Measurements from ENCODE around the gene GNMT.
"Not testable (repeated sequence)": the region's sequence is repeated elsewhere in the genome, so short reads cannot be mapped to it uniquely, and the experiment has no call there.

DNA sequence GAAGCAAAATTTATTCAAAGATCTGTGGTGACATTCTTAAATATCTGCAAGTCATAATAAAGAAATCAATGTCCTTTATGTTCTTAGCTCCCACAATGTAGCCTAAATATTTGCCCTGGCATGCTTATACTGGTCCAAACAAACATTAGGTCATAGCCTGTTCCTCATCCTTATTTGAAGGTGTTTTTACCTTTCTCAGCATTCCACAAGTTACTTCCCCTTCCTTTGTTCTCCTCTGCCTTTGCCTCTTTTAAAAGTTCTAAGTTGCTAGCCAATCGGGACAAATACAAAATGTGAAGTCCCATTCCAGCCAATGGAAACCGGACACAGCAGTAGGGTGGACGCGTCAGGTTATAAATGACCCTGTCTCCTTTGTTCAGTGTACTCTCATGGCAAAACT is 6.1 kb upstream of the GNMT start:
- TF ChIP-seq, protein P1, sequence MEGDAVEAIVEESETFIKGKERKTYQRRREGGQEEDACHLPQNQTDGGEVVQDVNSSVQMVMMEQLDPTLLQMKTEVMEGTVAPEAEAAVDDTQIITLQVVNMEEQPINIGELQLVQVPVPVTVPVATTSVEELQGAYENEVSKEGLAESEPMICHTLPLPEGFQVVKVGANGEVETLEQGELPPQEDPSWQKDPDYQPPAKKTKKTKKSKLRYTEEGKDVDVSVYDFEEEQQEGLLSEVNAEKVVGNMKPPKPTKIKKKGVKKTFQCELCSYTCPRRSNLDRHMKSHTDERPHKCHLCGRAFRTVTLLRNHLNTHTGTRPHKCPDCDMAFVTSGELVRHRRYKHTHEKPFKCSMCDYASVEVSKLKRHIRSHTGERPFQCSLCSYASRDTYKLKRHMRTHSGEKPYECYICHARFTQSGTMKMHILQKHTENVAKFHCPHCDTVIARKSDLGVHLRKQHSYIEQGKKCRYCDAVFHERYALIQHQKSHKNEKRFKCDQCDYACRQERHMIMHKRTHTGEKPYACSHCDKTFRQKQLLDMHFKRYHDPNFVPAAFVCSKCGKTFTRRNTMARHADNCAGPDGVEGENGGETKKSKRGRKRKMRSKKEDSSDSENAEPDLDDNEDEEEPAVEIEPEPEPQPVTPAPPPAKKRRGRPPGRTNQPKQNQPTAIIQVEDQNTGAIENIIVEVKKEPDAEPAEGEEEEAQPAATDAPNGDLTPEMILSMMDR (IDR thresholded peaks at IDR 0.05), result not testable (repeated sequence)
- TF ChIP-seq EZH2 (IDR thresholded peaks at IDR 0.05; ENCODE audit: borderline replicate concordance, insufficient read depth, low read depth, low read length, poor library complexity, severe bottlenecking), result not testable (repeated sequence)
